ENCODE data around the gene OR2D3.

GRCh38 chr11:6925007-6925577 is 4.3 kb downstream of the OR2D3 start:
- TF ChIP-seq CTCF (IDR thresholded peaks at IDR 0.05) (no peak), POLR2A (IDR thresholded peaks at IDR 0.05) (no peak)

Measured in adrenal gland (tissue), 5 donors.